Right hindlimb (tissue), 1 donor: ENCODE measurements around the gene KDM7A.
"Not testable (repeated sequence)": the region's sequence is repeated elsewhere in the genome, so short reads cannot be mapped to it uniquely, and the experiment has no call there.

ENCODE experiments used
- DNase-seq: peaks from one replicate; pipeline ENCODE4 v3.0.0-alpha.2; 2018

KDM7A gene

GRCh38 chr7:140200061-140200989 lies 23.5 kb upstream of the KDM7A start:
- DNase-seq = no peak

GRCh38 chr7:140197938-140198337 lies 21.2 kb upstream of the KDM7A start:
- no peak for DNase-seq

- DNase-seq = no peak
Measured at GRCh38 chr7:140197218-140197890, 20.6 kb upstream of the KDM7A start.

- DNase-seq = peak; percentile 41
Measured at GRCh38 chr7:140196361-140197217, 19.8 kb upstream of the KDM7A start.

- DNase-seq = no peak
Measured at GRCh38 chr7:140195859-140196258, 19.1 kb upstream of the KDM7A start.

GRCh38 chr7:140192620-140193019 lies 15.8 kb upstream of the KDM7A start:
- no peak for DNase-seq

GRCh38 chr7:140192176-140192575 lies 15.4 kb upstream of the KDM7A start:
- DNase-seq = no peak

GRCh38 chr7:140190588-140190987 lies 13.8 kb upstream of the KDM7A start:
- no peak for DNase-seq

- DNase-seq = no peak
Measured at GRCh38 chr7:140189917-140190316, 13.1 kb upstream of the KDM7A start.

GRCh38 chr7:140182917-140183316 lies 6.1 kb upstream of the KDM7A start:
- no peak for DNase-seq

GRCh38 chr7:140179339-140179738 lies 2.6 kb upstream of the KDM7A start:
- no peak for DNase-seq

- peak; percentile 37 for DNase-seq
Measured at GRCh38 chr7:140176122-140176701, 571 bp downstream of the KDM7A start.

- DNase-seq = peak; percentile 85
Measured at GRCh38 chr7:140175221-140176121, 1.3 kb downstream of the KDM7A start.

- DNase-seq = no peak
Measured at GRCh38 chr7:140174217-140174616, 2.6 kb downstream of the KDM7A start.

- no peak for DNase-seq
Measured at GRCh38 chr7:140170375-140170774, 6.4 kb downstream of the KDM7A start.

- no peak for DNase-seq
Measured at GRCh38 chr7:140168816-140169215, 8.0 kb downstream of the KDM7A start.

GRCh38 chr7:140165422-140165821 lies 11.4 kb downstream of the KDM7A start:
- DNase-seq = no peak

- DNase-seq = not testable (repeated sequence)
Measured at GRCh38 chr7:140162081-140162480, 14.7 kb downstream of the KDM7A start.

GRCh38 chr7:140161047-140161446 lies 15.7 kb downstream of the KDM7A start:
- DNase-seq = no peak

GRCh38 chr7:140160308-140160707 lies 16.5 kb downstream of the KDM7A start:
- DNase-seq = no peak

GRCh38 chr7:140159497-140159896 lies 17.3 kb downstream of the KDM7A start:
- no peak for DNase-seq
